Germinal center (tissue), 1 donor: ENCODE results near the gene EFNA5.

Source experiments
- DNase-seq: peaks from one replicate; pipeline ENCODE4 v3.0.0; 2012; ENCODE audit warnings: mixed read lengths, low spot score

Gene EFNA5

DNA sequence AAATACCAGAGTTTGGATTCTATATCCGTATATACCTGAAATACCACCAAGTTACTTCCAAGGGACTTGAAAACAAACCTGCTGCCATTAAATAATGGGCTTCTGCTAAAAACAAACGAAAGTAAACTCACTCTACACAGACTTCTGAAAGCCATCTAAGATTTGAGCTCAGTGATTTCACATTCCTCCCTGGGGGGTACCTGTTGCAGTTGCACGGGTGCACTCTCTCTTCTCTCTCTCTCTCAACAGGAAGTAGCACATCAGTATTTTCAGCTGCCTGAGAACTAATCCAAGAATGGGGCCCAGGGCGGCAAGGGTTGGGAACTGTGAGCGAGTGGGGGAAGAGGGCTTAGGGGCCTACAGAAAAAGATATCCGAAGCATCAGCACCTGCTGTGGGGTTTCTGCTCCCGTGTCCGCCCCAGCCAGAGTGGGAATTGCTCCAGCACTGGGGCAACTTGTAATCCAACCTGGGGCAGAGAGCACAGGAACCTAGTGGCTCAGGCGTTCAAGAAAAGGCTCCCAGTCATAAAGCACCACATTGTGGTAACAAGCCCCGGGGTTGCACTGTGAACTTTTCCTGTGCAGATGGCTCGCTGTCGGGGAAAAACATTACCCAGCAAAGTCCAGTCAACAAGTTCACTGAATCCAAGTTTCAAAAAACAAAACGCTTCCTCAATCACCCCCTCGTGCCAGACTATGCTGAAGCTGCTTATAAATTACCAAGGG lies 99.8 kb downstream of the EFNA5 start:
- peak; percentile 15 for DNase-seq

DNA sequence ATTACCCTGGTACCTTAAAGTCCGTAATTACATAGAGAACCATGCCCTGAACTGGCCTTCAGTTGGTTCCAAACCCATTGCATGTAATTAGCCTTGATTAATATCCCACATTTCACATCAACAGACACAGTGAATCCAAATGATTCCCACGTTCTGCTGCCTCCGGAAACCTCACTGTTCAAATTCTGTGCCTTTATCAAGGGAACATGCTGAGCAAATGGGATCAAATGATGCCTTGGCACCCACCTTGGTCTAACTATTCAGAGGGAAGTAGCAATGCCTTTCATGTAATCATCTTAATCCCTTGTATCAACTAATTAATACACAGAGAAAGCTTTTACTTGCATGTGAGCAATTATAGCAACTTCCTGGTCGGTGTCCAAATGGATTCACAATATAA lies 100.6 kb downstream of the EFNA5 start:
- no peak for DNase-seq

DNA sequence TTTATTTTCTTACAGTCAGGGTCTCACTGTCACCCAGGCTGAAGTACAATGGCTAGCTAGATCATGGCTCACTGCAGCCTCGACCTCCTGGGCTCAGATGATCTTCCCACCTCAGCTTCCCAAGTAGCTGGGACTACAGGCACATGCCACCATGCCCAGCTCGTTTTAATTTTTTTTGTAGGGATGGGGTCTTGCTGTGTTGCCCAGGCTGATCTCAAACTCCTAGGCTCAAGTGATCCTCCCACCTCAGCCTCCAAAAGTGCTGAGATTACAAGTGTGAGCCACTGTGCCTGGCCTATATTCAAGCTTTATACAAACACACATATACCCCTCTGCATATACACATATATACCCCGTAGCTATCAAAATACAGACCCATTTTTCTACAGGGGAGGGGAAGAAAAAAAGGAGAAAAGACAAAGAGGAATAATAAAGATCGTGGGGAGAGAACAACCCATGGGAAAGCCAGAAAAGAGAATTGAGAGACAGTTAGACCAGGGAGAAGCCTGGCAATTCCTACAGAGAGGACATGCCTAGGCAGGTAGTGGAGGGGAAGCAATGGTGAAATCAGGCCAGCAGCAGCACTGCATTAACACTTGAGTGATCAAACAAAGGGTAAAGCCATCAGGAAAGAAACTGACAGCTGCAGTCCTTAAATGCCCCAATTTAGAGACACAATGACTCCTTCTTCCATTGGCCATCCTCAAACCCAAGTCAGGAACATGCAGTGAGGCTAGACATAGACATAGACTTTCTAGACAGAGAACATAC lies 102.7 kb downstream of the EFNA5 start:
- DNase-seq, result no peak

DNA sequence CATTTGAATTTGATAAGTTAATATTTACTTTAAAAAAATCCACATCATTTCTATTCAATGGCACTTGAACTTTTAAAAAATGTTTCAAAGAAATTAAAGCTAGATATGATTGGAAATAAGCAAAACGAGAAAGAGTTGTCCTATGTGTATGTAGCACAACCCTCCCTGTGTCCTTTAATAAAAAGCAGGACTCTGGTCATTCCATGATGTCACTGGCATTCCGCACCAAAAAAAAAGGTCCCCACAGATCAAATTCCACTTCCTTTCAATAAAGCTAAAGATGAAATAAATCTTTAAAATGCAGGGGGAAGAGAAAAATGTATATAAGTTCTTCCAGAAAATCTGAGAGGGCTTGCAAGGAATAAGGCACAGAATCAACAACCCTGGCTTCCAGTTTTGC lies 103.8 kb downstream of the EFNA5 start:
- DNase-seq, result no peak

DNA sequence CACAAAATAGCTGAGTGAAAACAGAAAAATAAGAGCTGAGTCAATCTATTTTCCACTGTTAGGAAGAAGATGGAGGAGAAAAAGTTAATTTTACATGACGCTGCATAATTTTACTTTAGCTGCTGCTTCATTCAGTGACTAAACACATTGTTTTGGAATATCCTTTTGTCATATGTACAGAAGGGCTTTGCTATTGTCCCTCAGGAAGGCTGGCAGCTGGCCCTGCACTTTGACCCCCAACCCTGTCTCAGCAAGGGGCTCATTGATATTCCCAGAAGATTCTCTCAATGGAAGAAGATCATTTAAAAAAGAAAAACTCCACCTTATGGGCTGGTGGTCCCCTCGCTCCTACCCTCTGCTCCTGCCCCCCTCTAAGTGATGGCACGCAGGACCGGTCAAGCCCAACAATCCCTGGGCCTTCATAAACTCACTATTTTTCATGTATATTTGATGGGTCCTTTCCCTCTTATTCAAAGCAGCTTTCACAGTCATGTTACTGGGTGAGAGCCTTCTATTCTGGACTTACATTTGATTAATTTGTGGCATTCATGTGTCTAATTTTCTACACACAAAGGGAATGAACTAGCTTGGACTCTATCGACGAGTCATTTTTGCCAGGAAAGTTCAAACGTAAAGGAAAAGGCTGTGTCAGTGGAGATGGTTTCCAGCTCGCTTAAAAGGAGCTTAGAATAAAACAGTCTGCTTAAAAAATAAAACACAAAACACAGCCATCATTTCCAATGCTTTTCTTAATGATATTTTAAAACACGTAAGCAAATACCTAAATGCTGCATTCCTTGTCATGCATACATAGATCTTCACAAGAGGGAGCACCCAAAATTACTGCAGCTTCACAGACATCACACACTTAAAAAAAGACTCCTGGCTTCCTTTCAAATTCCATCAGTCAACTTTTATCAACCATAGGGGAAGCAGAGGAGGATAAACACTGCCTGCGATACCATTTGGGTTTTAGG lies 104.7 kb downstream of the EFNA5 start:
- no peak for DNase-seq

DNA sequence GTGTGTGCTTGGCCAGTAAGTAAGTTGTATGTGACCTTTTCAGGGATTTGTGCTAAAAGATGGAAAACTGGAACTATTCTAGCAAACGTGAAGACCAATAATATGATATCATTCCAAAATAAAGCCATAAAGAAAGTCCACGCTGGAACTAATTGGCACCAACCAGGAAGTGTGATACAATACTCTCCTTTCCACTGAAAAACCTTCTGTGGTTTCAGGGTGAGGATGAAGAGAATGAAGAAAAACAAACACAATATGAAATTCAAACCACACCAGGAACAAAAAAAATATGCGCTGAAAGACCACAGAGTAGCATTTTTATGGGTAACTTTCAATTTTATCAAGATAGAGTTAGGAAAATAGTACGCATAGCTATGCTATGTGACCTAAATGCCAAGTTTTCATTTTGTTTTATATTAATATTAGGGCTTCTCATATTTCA lies 105.8 kb downstream of the EFNA5 start:
- DNase-seq, result no peak

DNA sequence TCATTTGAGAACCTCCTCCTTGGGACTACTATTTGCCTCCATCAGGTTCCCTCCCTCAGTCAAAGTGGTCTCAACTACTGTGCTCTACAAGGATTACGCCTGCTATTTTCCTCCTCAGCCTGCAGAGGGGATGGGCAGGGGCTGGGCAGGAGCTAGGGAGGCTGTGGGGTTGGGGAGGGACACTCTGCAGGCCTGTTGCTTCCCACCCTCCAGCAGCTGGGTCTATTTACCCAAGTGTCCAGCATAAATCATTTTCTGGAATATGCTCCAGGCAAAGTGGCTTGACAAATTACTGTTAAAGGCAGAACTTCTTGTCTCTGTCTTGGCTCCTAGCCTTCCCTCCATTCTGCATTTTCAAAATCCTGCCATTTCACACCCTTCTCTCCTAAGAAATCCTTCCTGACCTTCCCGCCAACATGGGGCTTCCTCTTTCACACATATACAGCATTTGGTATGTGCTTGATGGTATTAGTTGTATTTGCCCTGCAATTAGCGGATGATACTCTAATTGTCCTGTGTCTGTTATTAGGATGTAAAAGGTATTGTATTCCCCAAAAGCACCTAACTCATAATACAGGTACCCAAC lies 106.7 kb downstream of the EFNA5 start:
- DNase-seq, result no peak

DNA sequence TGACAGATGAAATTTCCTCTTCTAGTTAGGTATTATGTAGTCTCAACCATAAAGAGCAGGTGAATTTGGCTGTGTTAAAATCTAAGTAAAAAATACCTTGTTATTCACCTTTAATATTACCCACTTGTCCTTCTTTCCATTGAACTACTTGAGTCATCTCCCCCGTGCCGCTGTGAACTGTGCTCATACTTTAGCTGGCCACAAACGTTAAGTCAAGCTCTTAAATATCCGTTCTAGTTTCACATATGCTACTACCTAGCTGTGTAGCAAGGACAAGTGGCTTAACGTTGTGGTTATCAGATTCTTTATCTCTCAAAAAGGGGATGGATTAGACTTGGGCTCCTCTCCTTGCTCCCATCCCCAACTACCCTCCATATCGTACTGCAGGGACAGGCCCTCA lies 110.4 kb downstream of the EFNA5 start:
- no peak for DNase-seq

DNA sequence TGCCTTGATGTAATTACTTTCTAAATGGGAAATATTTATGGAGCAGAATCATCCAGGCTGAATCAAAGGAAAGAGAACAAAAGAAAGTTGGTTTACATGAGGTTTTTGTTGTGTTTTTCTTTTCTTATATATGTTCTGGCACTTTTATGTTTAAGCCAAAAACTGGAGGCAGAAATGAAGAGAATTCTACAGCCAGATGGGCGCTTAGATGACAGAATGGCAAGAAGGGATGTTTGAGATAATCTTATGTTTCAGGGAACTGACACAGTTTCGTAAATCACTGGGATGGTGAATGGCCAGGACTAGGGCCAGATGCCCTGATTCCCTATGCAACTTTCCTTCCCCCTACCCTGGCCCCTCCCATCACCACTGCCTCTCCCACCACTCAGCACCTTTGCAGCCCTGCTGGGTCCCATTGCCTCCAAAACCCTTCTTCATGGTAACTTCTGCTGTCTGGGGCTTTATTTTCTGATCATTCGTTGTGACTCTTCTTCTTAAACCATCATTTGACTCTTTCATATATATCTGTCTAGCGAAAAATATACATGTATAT lies 111.8 kb downstream of the EFNA5 start:
- no peak for DNase-seq

DNA sequence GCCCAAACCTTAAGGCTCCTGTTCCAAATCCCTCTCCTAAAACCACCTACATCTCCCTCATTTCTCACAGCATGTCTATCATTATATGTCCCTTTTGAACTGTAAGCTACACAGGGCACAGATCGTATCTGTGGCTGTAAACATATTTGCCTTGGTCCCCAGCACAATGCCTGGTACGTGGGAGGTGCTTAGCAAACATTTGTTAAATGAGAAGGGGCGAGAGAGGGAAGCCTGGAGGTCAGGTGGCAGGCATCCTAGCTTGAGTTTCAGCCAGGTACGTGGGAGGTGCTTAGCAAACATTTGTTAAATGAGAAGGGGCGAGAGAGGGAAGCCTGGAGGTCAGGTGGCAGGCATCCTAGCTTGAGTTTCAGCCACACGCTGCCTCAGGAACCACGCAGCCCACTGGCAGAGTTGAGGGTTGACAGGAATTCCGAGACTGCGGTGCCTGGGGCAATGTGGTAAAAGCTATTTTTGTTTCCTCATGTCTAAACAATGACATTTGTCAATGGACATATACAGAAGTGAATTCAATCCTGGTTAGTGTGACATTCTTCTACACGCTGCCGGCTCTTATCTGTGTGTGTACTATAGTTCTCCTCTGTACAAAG lies 113.6 kb downstream of the EFNA5 start:
- no peak for DNase-seq

DNA sequence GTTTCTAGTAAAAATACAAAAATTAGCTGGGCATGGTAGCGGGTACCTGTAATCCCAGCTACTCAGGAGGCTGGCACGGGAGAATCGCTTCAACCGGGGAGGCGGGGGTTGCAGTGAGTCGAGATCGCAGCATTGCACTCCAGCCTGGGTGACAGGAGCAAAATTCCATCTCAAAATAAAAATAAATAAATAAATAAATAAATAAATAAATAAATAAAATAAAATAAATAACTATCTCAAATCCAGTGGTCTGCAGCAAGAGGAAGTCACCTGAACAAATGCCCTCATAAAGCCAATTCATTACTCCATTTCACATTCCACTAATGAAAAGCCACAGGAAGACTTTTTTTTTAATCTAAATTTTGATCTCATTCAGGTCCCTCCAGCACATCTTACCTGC lies 114.2 kb downstream of the EFNA5 start:
- no peak for DNase-seq

DNA sequence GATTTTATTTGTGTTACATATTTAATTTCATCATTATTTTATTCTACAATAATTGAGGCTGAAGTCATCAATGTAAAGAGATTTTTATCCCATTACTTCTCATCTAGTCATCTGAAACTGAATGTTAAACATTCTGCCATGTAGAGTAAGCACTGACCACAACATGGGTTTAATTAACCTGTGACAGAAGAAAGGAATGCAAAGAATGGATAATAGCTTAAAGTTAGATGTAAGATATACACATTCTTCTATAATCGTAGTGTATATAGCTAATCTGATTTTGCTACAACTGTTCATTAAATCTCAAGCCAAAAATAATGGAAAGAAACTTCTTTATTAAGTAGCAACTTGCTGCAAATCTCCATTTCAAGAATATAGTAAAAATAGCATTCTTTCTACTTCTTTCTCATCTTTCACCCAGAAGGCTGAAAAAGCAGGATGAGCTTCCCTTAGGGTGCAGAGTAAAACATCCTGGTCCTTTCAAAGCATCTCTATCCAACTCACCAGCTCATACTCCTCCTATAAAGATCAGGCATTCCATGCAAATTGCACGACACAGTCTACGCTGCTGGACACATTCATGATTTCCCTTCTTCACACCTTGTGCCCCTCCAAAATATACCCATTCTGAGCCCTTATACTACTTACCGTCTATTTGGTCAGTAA lies 115.2 kb downstream of the EFNA5 start:
- DNase-seq, result no peak

DNA sequence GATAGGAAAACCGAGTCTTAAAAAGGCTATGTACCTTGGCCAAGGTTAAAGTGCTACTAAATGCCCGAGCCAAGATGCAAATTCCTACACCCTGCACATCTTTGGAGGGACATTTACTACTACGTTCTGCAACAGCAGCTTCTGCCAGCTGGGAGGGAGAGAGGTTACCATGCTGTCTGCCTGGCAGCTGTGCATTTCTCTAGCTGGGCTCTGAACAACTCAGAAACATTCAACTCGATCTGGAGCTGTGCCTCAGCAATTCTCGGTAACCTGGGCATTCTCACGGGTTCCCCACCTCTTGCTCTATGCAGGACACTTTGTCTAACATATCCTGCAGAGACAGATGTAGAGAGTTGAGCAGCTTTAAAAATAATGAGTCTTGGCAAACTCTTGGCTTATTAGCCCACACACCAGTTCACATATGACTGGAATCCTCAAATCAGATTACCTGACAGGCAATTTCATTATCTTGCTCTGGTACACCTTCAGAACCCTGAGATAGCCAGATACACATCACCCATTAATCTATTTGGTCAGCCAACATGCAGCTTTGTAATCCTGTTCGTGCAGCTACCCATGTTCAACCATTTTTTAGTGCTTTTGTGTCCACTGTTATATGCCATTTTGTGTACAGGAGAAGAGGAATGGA lies 115.8 kb downstream of the EFNA5 start:
- no peak for DNase-seq

DNA sequence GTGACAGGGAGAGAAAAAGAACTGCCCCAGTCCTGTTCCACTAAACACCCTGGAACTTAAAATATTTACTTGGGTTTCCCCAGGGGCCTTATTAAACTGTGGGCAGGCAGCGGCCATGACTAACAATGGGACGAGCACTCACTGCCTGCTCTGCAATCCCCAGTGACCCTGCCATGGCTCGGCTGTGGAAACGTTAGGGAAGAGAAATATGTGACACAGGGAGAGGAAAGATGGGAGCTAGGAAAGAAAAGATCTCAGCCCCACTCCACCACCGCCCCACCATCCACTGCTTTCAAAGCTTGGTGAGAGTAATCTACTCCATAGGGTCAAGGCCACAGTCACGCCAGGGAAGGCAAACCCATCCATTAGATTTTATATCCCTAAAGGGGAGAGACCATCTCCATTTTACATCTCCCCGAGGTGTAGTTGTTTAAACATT lies 117.6 kb downstream of the EFNA5 start:
- DNase-seq, result no peak

DNA sequence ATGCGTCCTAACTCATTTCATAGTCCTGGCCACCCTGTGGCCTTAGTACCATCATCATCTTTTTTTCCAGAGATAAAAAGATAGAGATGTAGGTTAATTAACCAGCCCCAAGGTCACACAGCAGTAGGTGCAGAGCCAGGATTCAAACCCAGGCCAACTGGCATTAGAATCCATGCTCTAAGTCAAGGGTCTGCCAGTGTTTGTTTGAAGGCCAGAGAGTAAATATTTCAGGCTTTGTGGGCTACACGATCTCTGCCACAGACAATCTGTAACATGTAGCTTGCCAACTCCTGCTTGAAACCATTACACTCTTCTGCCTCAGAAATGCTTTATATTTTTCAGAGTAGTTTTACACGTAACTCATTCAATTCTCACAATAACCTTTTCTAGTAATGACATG lies 119.6 kb downstream of the EFNA5 start:
- DNase-seq, result no peak

DNA sequence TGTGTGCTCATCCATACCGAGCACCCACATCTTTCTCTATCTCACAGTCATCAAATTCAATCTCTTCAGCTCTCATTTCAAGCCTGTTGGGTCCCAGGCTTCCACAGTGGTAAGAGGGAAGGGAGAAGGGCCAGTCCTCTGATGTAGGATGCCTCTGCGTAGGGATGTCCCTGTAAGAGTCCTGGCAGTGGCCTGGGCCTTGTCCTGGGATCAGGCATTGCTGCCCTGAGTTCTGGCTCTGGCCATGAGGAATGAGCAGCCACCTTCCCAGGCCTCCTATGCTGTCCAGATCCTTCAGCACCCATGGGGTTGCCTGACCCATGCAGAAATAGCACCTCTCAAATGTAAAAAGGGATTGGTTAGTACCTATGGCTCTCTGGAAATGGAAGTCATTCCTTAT lies 121.2 kb downstream of the EFNA5 start:
- no peak for DNase-seq

DNA sequence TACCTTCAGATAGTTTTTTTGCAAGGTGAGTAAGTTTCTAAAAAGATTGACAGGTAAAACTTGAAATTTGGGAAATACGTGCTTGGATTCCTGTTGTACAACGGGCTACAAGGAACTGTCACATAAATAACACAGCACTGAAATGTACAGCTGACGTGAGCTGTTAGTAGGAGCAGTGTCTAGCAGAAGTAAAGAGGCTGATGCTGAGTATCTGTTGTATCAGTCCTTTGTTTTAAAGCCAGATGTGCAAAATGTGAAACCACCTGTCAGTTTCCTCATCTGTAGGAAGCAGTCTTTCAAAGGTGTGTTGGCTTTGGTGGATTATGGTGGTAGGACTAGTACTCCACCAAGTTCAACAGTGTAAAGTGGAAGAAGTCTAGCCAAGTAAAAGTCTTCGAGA lies 122.3 kb downstream of the EFNA5 start:
- DNase-seq, result no peak

DNA sequence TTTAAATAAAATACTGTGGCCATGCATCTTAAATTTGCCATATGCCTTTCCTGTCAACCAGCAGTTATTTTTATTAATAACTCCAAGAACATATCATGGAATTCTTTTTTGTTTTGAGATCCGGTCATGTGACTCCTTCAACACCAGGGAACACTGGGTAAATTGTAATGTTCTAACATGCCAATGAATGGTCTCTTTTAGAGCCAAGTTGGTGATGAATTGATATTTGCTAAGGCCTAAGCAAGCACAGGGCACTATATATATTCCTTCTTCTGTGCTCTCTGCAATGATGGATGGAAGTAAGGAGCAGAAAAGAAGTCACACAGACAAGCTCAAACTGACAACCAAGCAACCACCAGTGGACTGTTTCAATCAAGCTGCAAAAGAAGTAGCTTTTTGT lies 124.0 kb downstream of the EFNA5 start:
- DNase-seq, result no peak

DNA sequence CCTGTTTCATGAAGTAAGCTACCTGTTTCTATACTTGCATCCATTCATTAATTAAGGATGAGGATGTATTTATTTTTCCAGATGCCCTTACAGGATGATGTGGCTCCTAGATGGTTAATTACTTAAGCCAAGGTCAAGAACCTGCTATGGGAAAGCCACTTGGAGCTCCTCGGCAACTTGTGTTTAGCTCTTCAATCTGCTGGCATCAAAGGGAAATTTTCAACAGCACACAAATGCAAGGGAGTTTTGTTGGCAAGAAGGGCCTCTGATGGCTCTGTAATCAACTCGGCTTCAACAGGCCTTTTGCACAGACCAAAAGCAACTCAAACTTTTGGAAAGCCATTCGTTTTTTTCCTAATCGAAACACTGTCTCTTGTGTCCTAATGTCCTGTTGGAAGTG lies 125.3 kb downstream of the EFNA5 start:
- DNase-seq, result no peak

DNA sequence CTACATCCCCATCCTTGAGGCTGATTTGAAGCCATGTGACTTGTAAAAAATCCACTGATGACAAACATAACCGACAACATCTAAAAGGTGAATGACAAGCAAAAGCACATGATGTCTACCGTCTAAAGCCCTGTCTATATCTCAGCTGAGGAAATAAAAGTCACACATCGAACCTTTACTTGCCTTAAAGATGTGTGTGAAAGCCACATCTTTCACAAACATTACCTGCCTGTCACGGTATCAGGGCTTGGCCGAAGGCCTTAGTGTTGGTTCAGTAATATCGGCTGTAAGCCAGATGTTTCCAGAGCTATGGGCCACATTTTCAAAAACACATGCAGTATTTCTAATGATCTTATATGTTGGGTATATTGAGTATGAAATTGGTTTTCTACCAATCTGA lies 125.8 kb downstream of the EFNA5 start:
- DNase-seq, result no peak
